HG03457 (cell line): ENCODE results near the gene ASB7.
"Not testable (repeated sequence)": the region's sequence is repeated elsewhere in the genome, so short reads cannot be mapped to it uniquely, and the experiment has no call there.

Experiments
- ATAC-seq: cut with Tn5 transposase; IDR thresholded peaks from one replicate; pipeline ENCODE4 v1.9.1; 2021; ENCODE audit warnings: moderate number of reproducible peaks; ENCODE audit not compliant: unreplicated experiment

The ASB7 gene

GRCh38 chr15:100648951-100649350 is 46.6 kb downstream of the ASB7 start:
- no peak for ATAC-seq

GRCh38 chr15:100650685-100651084 is 48.3 kb downstream of the ASB7 start:
- no peak for ATAC-seq

GRCh38 chr15:100651253-100651652 is 48.9 kb downstream of the ASB7 start:
- ATAC-seq = no peak

- ATAC-seq = no peak
These were observed 49.7 kb downstream of the ASB7 start for GRCh38 chr15:100652116-100652515.

- ATAC-seq = no peak
These were observed 51.2 kb downstream of the ASB7 start for GRCh38 chr15:100653608-100654007.

GRCh38 chr15:100658895-100659294 is 56.5 kb downstream of the ASB7 start:
- no peak for ATAC-seq

- no peak for ATAC-seq
These were observed 58.8 kb downstream of the ASB7 start for GRCh38 chr15:100661156-100661555.

- no peak for ATAC-seq
These were observed 60.9 kb downstream of the ASB7 start for GRCh38 chr15:100663086-100663914.

- ATAC-seq = no peak
These were observed 61.5 kb downstream of the ASB7 start for GRCh38 chr15:100663915-100664281.

- no peak for ATAC-seq
These were observed 63.2 kb downstream of the ASB7 start for GRCh38 chr15:100665570-100665969.

GRCh38 chr15:100667405-100668347 is 65.3 kb downstream of the ASB7 start:
- ATAC-seq = no peak

- no peak for ATAC-seq
These were observed 66.0 kb downstream of the ASB7 start for GRCh38 chr15:100668348-100668745.

- no peak for ATAC-seq
These were observed 66.9 kb downstream of the ASB7 start for GRCh38 chr15:100669260-100669659.

- ATAC-seq = no peak
These were observed 68.2 kb downstream of the ASB7 start for GRCh38 chr15:100670505-100671021.

- ATAC-seq = no peak
These were observed 68.8 kb downstream of the ASB7 start for GRCh38 chr15:100671124-100671680.

GRCh38 chr15:100671858-100672543 is 69.6 kb downstream of the ASB7 start:
- no peak for ATAC-seq

- no peak for ATAC-seq
These were observed 70.6 kb downstream of the ASB7 start for GRCh38 chr15:100672959-100673358.

- not testable (repeated sequence) for ATAC-seq
These were observed 76.8 kb downstream of the ASB7 start for GRCh38 chr15:100679151-100679550.

GRCh38 chr15:100680726-100681125 is 78.3 kb downstream of the ASB7 start:
- ATAC-seq = no peak

GRCh38 chr15:100681335-100681746 is 79.0 kb downstream of the ASB7 start:
- no peak for ATAC-seq

GRCh38 chr15:100682468-100682867 is 80.1 kb downstream of the ASB7 start:
- ATAC-seq = no peak
